Activated T-cell treated with anti-CD3 and anti-CD28 coated beads, Interleukin-2, amount 50 U/mL, for 4 hours (primary cell): ENCODE data around the gene CAPN15. TPM values are rescaled to one million over a fixed set of nuclear protein-coding genes. Genes with fewer than 3 reads are reported as not detected.

Source experiments
- ATAC-seq, 2 donors: fragments of 200-7000 bp; cut with Tn5 transposase; one replicate each; pipeline ENCODE4 v1.10.0; 2021
- DNase-seq: peaks from one replicate; pipeline ENCODE4 v3.0.0-alpha.2; 2020
- H3K27me3 Mint-ChIP-seq: one replicate; pipeline ENCODE4 v1.8.0; 2021; ENCODE audit warnings: low read depth, mixed read lengths
- H3K36me3 Mint-ChIP-seq: one replicate; pipeline ENCODE4 v1.8.0; 2022; ENCODE audit warnings: mixed read lengths; ENCODE audit not compliant: insufficient read depth
- H3K4me1 Mint-ChIP-seq: one replicate; pipeline ENCODE4 v1.8.0; 2021; ENCODE audit warnings: low read depth, mixed read lengths
- H3K4me3 Mint-ChIP-seq: one replicate; pipeline ENCODE4 v1.8.0; 2021; ENCODE audit warnings: mild to moderate bottlenecking, moderate library complexity, mixed read lengths
- H3K9me3 Mint-ChIP-seq: one replicate; pipeline ENCODE4 v1.8.0; 2021; ENCODE audit warnings: mixed read lengths
- total RNA-seq, 3 donors: library from RNA; stranded (reverse); gene quantifications; one replicate each; pipeline ENCODE4 v1.2.1, GENCODE V29; 2021

The CAPN15 gene
- total RNA-seq, 3 donors from 2014 or later, result 134 to 164 (median 153) TPM

DNA sequence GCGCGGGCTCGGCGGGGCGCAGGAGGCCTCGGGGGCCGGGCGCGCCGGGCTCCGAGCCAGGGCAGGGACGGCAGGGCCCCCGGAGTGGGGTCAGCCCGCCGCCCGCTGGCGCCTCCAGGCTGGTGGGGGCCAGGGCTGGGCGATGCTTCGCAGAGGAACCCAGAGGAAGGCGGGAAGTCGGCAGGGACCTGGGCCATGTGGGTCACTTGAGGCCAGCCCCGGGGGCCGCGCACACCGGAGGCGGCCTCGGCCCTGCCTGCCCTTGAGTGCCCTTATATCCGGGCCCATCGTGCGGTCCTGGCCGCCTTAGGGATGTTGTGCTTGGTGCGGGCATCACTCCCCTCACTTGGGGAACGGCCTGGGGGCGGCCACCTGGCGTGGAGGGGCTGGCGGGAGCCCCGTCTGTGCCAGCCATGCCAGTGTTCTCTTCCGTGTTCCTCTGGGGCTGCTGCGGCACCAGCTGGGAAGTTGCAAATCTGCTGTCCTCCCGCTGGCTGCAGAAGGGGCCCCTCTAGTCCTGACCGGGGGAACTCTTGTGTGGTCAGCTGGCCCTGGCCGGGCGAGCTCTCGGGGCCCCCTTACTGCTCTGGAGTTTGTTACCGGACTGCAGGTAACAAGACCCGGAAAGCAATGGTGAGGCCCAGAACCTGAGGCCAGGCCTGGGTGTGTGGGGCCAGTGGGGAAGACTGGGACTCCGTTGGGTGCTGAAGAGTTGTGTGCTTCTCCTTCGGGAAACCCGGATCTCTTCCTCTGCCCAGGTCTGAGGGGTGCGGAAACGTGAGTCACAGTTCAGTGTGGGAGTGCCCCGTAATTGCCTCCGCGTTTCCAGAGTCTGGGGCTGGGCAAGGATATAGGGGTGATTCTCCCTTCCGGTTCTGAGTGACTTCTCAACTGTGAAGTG is 849 bp downstream of the CAPN15 start:
- H3K36me3 Mint-ChIP-seq, result peaks cover 7% of the 10 kb centered on the region
- no peak for DNase-seq

DNA sequence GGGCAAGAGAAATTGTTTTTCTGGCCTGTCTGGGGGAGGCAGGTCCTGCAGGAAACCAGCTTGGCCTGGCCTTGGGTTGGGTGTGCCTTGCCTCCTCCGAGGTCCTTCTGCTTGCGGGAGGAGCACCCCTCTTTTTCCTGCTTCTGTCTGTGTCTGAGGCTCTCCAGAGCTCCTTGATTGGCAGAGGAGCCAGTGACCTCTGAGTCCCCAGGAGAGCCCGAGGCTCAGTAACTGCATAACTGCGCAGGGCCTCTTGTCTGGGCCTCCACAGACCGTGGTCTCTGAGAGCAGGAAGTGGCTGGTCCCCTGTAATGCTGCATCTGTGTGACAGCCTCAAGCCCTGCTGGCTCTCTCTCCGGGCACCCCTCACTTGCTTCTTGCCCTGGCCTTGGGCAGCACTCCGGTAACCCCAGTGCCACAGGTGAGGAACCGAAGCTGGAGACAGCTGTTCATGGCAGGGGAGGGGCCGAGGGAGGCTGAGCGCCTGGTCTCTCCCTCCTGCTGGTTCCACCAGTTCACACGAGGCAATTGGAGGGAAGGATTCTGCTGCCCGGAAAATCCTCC is 1.6 kb downstream of the CAPN15 start:
- Mint-ChIP-seq H3K36me3 (peaks cover 7% of the 10 kb centered on the region), H3K4me3 (peak overlapping the region; percentile 95), H3K27me3 (no peaks in the 10 kb centered on the region), H3K9me3 (no peaks in the 10 kb centered on the region), H3K4me1 (peaks cover 38% of the 10 kb centered on the region)
- ATAC-seq (no peak), DNase-seq (no peak)

More for the DNA sequence above, 849 bp downstream of the CAPN15 start:
- ATAC-seq, result peak; percentile 3 to 4
- Mint-ChIP-seq H3K4me3 (peak overlapping the region; percentile 95), H3K4me1 (peaks cover 40% of the 10 kb centered on the region), H3K27me3 (no peaks in the 10 kb centered on the region), H3K9me3 (no peaks in the 10 kb centered on the region)

DNA sequence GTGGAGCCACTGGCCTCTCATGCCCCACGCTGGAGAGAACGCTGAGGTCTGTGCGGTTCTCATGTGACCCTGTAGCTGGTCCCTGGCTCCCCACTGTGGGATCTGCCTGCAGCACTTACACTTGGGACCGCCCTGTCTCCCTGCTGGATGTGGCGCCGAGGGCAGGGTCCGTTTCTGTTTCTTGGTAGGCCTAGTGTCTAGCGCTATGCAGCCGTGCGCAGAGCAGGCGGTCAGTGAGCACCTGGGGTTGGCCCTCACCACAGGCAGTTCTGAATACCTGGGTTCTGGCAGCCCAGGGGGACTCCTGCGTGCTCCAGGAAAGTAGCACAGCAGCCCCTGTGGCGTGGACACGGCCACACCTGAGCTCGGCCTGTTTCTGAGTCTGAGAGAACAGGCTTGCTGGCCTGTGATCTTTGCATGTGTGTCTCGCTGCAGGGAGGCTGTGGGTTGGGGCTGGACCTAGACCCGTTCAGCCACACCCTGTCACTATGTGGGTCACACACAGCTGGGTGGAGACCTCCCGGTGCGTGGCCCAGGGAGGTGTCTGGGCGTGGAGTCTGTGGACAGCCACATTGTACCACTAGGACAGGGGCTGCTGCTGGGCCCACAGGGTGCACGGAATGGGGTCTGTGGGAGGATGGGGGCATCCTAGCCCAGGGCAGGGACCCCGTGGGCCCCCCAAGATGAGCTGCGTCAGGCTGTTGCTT is 2.8 kb downstream of the CAPN15 start:
- no peak for ATAC-seq
- H3K36me3 Mint-ChIP-seq, result peaks cover 7% of the 10 kb centered on the region
- DNase-seq, result no peak
- peaks cover 29% of the 10 kb centered on the region for H3K4me1 Mint-ChIP-seq
- peak overlapping the region; percentile 95 for H3K4me3 Mint-ChIP-seq
- no peaks in the 10 kb centered on the region for H3K27me3 Mint-ChIP-seq
- no peaks in the 10 kb centered on the region for H3K9me3 Mint-ChIP-seq

DNA sequence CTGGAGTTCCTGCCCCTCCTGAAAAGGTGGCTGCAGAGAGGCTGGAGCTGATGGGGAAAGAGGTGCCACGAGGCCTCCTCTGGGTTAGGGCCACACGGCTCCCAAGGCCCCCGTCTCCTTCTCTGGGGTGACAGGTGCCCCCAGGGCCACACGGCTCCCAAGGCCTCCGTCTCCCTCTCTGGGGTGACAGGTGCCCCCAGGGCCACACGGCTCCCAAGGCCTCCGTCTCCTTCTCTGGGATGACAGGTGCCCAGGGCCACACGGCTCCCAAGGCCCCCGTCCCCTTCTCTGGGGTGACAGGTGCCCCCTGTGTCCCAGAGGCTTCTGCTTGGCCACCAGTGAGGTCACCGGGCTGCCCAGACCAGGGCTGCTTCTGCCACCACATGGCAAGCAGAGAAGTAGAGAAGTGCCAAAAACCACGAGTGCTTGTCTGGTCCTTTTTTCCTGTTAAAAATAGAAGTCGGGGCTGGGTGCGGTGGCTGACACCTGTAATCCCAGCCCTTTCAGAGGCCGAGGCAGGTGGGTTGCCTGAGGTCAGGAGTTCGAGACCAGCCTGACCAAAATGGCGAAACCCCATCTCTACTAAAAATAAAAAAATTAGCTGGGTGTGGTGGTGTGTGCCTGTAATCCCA is 4.1 kb downstream of the CAPN15 start:
- Mint-ChIP-seq H3K4me3 (no peak overlapping the region), H3K27me3 (no peaks in the 10 kb centered on the region), H3K36me3 (peaks cover 4% of the 10 kb centered on the region), H3K9me3 (no peaks in the 10 kb centered on the region), H3K4me1 (peaks cover 21% of the 10 kb centered on the region)
- ATAC-seq (no peak), DNase-seq (no peak)

DNA sequence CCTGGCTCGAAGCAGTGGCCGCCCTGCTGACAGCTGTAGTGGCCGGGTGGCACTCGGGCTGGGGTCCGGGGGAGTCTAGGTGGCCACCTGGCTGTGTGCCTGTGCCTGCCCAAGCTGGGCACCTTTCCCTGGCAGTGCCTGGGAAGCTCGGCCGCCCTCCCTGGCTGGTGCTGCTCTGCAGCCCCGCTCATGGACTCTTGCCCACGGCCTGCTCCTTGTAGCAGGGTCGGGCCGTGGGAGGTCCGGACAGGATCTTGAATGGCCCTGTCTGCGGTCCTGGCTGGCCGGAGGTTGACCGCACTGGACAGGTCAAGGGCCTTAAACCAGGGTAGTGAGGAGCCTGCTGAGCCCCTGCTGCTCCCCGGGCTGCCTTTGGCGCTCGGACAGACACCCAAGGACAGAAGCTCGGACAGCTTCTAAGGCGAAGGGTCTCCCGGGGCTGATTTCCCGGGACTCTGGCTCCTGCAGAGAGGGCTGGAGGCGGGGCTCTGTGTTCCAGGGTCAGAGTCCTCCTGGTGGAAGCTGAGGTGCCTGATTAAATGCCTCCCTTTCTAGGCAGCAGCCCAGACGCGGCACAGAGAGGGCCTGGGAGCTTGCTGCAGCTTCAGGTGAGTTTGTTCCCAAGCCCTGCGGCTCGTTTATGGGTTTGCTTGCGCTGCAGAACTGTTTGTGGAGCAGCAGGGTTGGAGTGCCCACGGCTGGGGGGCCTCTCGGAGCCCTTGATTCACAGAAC is 6.0 kb downstream of the CAPN15 start:
- H3K4me3 Mint-ChIP-seq, result no peak overlapping the region
- H3K9me3 Mint-ChIP-seq, result no peaks in the 10 kb centered on the region
- ATAC-seq, result no peak
- no peak for DNase-seq
- H3K4me1 Mint-ChIP-seq, result peaks cover 19% of the 10 kb centered on the region
- no peaks in the 10 kb centered on the region for H3K27me3 Mint-ChIP-seq
- peaks cover 4% of the 10 kb centered on the region for H3K36me3 Mint-ChIP-seq

DNA sequence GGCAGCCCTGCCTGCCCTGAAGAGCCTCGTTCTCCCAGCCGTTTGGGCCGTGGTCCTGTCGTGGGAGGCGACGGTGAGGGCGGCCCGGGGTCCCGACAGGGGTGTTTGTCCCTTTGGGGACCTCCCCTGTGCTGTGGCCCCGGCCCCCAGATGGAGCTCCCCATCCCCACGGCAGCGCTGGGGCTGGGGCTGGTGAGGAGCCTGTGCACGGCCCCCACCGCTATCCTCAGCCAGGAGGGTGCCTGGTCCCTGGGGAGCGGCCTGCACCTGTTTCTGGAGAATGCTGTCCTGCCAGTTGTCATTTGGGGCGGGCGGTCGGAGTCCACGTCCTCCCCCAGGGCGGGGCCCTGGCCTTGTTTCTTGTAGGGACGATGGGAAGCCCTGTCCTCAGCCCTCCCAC is 6.6 kb downstream of the CAPN15 start:
- Mint-ChIP-seq H3K4me3 (no peak overlapping the region), H3K4me1 (peaks cover 15% of the 10 kb centered on the region), H3K27me3 (no peaks in the 10 kb centered on the region), H3K36me3 (peaks cover 8% of the 10 kb centered on the region), H3K9me3 (no peaks in the 10 kb centered on the region)
- ATAC-seq (no peak), DNase-seq (no peak)

DNA sequence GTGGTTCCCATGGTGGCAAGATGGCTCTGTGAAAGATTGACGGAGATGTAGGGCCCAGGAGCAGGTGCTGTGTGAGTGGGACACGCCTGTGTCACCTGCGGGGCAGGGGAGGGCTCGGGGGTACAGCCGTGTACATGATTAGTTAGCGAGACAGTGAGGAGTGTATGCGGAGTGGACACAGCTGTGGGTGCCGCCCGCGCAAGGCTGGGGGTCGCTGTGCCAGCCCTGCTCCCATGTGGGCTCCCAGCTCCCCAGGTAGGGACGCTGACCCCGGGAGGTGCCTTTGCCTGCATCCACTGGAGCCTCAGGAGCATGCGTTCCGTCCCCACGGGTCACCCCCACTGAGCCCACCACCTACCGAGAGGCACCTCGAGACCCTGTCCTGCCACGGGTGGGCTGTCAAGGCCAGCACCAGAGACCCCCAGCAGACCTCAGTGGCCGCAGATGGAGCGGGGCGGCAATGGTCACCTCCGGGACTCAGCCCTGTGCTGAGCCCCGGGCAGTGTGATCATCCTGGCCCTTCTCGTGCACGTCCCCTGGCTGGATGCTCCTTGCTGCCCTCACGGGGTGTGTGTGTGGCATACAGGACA is 7.4 kb downstream of the CAPN15 start:
- H3K36me3 Mint-ChIP-seq, result peaks cover 6% of the 10 kb centered on the region
- no peaks in the 10 kb centered on the region for H3K9me3 Mint-ChIP-seq

DNA sequence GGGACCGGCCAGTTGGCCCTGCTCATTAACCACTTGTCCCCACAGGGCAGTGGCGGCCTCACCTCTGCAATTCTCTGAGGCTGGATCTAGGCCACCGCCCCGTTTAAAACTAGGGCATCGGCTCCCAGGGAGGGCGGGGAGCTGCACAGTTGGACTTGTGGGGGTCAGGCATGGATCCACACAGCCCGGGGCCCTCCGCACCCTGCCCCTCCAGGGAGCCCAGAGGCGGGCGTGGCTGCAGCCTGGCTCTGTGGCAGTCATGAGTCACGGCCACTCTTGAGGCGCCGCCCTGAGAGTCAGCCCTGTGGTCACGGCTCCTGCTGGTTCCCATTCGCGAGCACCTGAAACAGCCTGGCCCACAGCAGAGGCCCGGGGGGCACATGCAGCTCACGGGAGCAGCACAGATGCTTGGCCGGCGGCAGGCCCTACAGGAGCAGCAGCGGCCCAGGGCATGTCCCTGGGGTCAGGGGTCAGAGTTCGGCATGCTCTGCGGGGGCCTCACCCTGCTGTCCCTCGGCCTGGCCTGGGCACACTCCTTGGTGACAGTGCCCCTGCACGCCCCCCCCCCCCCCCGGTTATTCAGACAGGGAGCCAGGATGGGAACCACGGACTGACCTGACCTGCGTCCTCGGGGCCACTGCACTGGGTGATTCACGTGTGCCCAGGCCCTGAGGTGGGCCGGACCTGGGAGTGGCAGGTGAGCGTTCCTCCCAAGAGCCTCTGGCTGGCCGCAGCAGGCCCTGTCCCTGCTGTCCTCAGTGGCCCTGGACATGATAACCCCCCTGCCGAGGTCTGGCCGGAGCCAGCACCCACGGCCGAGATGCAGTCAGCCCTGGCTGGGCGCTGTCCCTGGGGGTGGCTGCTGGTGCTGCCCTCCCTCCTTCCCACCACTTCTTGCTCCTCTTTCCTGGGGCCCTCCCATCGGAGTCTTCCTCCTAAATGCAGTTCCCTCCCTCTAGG is 8.2 kb downstream of the CAPN15 start:
- no peak overlapping the region for H3K4me3 Mint-ChIP-seq
- no peaks in the 10 kb centered on the region for H3K27me3 Mint-ChIP-seq
- peaks cover 2% of the 10 kb centered on the region for H3K4me1 Mint-ChIP-seq
- DNase-seq (no peak), ATAC-seq (peak; percentile 27 to 37)
- no peaks in the 10 kb centered on the region for H3K9me3 Mint-ChIP-seq
- H3K36me3 Mint-ChIP-seq, result peaks cover 4% of the 10 kb centered on the region

More for the DNA sequence above, 7.4 kb downstream of the CAPN15 start:
- DNase-seq (no peak), ATAC-seq (no peak)
- Mint-ChIP-seq H3K27me3 (no peaks in the 10 kb centered on the region), H3K4me1 (peaks cover 8% of the 10 kb centered on the region), H3K4me3 (no peak overlapping the region)

DNA sequence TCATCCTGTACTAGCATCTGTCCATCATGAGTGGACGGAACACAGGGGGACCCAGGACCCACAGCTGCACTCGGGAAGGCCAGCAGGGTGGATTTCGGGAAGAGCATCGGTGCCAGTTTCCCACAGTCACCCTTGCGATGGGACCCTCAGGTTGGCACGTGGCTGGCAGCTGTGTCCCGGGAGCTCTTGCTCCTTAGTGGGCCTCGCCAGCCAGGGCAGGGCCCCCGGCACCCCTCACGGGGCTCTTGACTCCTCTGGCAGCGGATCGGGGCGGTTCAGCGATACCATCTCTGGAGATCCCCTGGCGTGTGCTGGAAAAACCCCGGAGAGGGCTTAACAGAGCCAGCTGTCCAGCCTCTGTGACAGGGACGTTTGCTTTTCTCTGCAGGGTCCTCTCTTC is 9.2 kb downstream of the CAPN15 start:
- H3K4me1 Mint-ChIP-seq, result peaks cover 2% of the 10 kb centered on the region
- no peak overlapping the region for H3K4me3 Mint-ChIP-seq
- H3K36me3 Mint-ChIP-seq, result peaks cover 4% of the 10 kb centered on the region
- H3K27me3 Mint-ChIP-seq, result no peaks in the 10 kb centered on the region
- ATAC-seq (no peak), DNase-seq (no peak)
- no peaks in the 10 kb centered on the region for H3K9me3 Mint-ChIP-seq

DNA sequence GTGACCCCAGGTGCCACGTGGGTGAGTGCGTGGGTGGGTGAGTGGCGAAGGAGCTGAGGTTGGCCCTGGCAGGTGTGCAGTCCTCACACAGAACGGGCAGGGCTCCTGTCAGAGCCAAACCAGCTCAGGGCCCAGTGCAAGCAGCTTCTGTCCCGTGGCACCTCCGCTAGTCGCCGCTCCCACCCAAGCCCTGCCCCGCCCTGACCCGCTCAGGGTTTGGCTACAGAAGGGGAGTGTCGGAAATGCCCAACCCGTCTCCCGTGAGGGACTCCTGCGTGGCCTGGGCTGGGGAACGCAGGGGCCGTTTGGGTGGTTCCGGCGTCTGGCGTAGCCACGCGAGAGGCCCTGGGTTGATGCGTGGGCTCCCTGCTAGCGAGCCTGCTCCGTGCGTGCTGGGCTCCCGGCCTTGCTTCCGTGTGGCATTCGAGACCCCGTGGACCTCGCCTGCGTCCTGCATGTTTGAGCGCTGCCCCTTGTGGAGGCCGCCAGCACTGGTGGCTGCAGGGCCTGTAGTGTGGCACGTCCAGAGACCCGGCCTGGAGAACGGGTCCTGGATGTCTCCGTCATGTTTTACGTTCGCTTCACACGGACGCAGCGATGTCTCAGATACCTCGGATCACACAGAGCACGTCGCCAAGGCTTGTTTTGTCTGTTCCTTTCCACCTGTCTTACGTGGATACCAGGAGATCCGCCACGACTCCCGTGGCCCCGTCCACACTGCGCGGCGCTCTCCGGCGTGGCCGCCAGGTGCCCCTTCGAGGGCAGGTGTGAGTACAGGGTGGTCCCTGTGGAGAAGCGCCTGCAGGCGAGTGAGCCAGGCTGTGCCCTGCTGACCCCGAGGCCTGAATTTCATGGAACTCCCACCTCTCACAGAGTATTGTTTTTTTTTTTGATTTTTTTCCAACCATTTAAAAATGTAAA is 10.2 kb downstream of the CAPN15 start:
- H3K27me3 Mint-ChIP-seq, result no peaks in the 10 kb centered on the region
- peaks cover 2% of the 10 kb centered on the region for H3K4me1 Mint-ChIP-seq
- no peak for DNase-seq
- H3K4me3 Mint-ChIP-seq, result no peak overlapping the region
- peaks cover 4% of the 10 kb centered on the region for H3K36me3 Mint-ChIP-seq
- no peaks in the 10 kb centered on the region for H3K9me3 Mint-ChIP-seq
- no peak for ATAC-seq

DNA sequence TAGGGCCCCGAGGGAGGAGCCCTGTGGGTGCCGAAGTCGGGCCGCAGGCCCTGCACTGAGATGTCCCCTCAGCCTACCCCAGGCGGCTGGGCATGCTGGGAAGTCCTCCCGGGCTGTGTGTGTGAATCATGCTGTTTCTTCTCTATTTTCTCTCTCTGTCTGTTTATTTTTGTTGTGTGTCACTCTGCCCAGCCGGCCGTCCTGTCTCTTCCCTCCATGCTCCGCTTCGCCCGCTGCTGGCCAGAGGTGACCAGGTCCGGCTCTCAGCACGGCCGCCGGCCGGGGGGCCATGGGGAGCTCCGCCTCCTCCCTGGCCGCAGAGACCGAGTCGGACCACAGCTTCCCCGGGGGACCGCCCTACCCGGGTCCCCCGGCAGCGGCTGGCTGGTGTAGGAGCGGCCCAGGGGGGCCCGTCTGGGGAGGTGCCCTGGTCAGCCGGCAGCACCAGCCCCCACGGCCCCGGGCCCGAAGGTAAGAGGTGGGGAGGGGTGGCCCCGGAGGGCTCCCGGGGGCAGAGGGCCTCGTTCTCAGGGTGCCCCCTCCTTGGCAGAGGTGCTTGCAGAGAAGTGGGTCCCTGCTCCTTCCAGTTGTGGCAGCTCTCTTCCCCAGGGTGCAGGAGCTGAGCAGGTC is 12.5 kb downstream of the CAPN15 start:
- Mint-ChIP-seq H3K4me1 (peaks cover 2% of the 10 kb centered on the region), H3K4me3 (no peak overlapping the region), H3K27me3 (no peaks in the 10 kb centered on the region), H3K36me3 (peaks cover 4% of the 10 kb centered on the region), H3K9me3 (no peaks in the 10 kb centered on the region)
- no peak for ATAC-seq
- DNase-seq, result no peak
